ENCODE measurements around the gene CHRND. TPM values are rescaled to one million over a fixed set of nuclear protein-coding genes. Genes with fewer than 3 reads are reported as not detected.

Gene CHRND
- polyA plus RNA-seq, 1 donor (not counting 4 experiments of a cell fraction or from before 2014, with no cell fraction given) = not detected

DNA sequence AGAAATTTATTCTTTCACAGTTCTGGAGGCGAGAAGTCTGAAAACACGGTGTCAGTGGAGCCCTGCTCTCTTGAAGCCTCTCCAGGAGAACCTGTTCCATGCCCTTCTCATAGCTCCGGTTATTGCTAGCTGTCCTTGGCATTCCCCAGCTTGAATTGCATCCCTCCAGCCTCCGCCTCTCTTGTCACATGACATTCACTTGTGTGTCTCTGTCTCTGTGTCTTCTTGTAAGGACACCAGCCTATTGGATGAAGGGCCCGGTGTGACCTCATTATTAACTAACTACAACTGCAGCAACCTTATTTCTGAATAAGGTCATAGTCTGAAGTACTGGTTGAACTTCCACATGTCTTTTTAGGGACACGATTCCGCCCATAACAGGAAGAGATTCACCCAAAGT is 10.3 kb upstream of the CHRND start:
- no peak overlapping the region for H3K4me3 ChIP-seq (ENCODE audit: control insufficient read depth in 2 of 3, extremely low read depth in 1 of 3, insufficient read depth in 2 of 3, low read depth in 1 of 3, low read length in 3 of 3)
- H3K9me3 ChIP-seq (ENCODE audit: control insufficient read depth, low read depth, low read length) = no peaks in the 10 kb centered on the region
- H3K79me2 ChIP-seq (ENCODE audit: control insufficient read depth, insufficient read depth, low read length) = no peaks in the 10 kb centered on the region
- TF ChIP-seq, protein P1, sequence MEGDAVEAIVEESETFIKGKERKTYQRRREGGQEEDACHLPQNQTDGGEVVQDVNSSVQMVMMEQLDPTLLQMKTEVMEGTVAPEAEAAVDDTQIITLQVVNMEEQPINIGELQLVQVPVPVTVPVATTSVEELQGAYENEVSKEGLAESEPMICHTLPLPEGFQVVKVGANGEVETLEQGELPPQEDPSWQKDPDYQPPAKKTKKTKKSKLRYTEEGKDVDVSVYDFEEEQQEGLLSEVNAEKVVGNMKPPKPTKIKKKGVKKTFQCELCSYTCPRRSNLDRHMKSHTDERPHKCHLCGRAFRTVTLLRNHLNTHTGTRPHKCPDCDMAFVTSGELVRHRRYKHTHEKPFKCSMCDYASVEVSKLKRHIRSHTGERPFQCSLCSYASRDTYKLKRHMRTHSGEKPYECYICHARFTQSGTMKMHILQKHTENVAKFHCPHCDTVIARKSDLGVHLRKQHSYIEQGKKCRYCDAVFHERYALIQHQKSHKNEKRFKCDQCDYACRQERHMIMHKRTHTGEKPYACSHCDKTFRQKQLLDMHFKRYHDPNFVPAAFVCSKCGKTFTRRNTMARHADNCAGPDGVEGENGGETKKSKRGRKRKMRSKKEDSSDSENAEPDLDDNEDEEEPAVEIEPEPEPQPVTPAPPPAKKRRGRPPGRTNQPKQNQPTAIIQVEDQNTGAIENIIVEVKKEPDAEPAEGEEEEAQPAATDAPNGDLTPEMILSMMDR (optimal IDR thresholded peaks at IDR 0.05 in 1 of 3, IDR thresholded peaks at IDR 0.05 in 1 of 3, conservative IDR thresholded peaks at IDR 0.05 in 1 of 3; ENCODE audit: extremely low read depth in 1 of 3, insufficient read depth in 2 of 3, low read length in 3 of 3) = no peak
- TF ChIP-seq EZH2 (IDR thresholded peaks at IDR 0.05; ENCODE audit: low read length) = no peak
- H3K27ac ChIP-seq (ENCODE audit: control insufficient read depth, insufficient read depth, low read length) = no peak overlapping the region
- H3K9me1 ChIP-seq (ENCODE audit: control insufficient read depth, extremely low read depth, insufficient read depth, low read length) = no peaks in the 10 kb centered on the region
- no peak overlapping the region for H3K4me2 ChIP-seq (ENCODE audit: control insufficient read depth, extremely low read depth, insufficient read depth, low read depth, low read length)
- H3K36me3 ChIP-seq (ENCODE audit: control insufficient read depth in 2 of 2, extremely low read depth in 1 of 2, insufficient read depth in 2 of 2, low read length in 2 of 2) = no peaks in the 10 kb centered on the region
- DNase-seq (ENCODE audit: low read depth, low spot score) (no peak), FAIRE-seq (no peak)
- no peaks in the 10 kb centered on the region for H4K20me1 ChIP-seq (ENCODE audit: control insufficient read depth, extremely low read depth, insufficient read depth, low read length)
- no peak overlapping the region for H3K9ac ChIP-seq (ENCODE audit: control insufficient read depth, extremely low read depth, insufficient read depth, low read length)
- H3K4me1 ChIP-seq (ENCODE audit: control insufficient read depth, extremely low read depth, insufficient read depth, low read length) = no peaks in the 10 kb centered on the region
- peaks cover 11% of the 10 kb centered on the region for H3K27me3 ChIP-seq (ENCODE audit: control insufficient read depth, extremely low read depth, insufficient read depth, low read length)
- no peak overlapping the region for H2AFZ ChIP-seq (ENCODE audit: control insufficient read depth, low read length)
- dilution Hi-C loops (cut with MboI; ENCODE audit: extremely low pct_ligation_motif_present, low sequenced_read_pairs) = no loop called here

DNA sequence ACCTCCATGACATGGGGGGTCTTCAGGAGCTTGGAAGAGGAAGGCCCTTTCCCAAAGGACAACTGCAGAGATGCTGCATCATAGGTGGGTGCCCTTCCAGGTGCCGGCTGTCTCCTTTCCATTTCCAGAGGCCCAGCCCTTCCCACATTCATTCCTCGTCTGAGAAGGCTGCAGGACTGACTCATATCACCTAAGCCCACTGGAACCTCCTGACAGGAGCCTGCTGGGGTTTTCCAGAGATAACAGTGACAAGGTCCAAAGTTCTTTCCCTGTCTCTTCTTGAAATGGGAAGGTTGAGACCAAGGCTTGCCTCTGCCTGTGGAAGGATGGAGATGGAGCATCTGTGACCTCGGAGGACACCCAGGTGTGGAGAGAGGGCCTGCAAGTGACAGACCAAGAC is 9.4 kb upstream of the CHRND start:
- H3K36me3 ChIP-seq (ENCODE audit: control insufficient read depth in 2 of 2, extremely low read depth in 1 of 2, insufficient read depth in 2 of 2, low read length in 2 of 2) = no peaks in the 10 kb centered on the region
- H3K27ac ChIP-seq (ENCODE audit: control insufficient read depth, insufficient read depth, low read length) = no peak overlapping the region
- dilution Hi-C loops (cut with MboI; ENCODE audit: extremely low pct_ligation_motif_present, low sequenced_read_pairs) = no loop called here
- no peaks in the 10 kb centered on the region for H3K4me1 ChIP-seq (ENCODE audit: control insufficient read depth, extremely low read depth, insufficient read depth, low read length)
- peaks cover 20% of the 10 kb centered on the region for H3K27me3 ChIP-seq (ENCODE audit: control insufficient read depth, extremely low read depth, insufficient read depth, low read length)
- TF ChIP-seq EZH2 (IDR thresholded peaks at IDR 0.05; ENCODE audit: low read length) = no peak
- TF ChIP-seq, protein P1 (optimal IDR thresholded peaks at IDR 0.05 in 1 of 3, IDR thresholded peaks at IDR 0.05 in 1 of 3, conservative IDR thresholded peaks at IDR 0.05 in 1 of 3; ENCODE audit: extremely low read depth in 1 of 3, insufficient read depth in 2 of 3, low read length in 3 of 3) = no peak
- no peak overlapping the region for H3K9ac ChIP-seq (ENCODE audit: control insufficient read depth, extremely low read depth, insufficient read depth, low read length)
- no peak for FAIRE-seq
- H3K4me3 ChIP-seq (ENCODE audit: control insufficient read depth in 2 of 3, extremely low read depth in 1 of 3, insufficient read depth in 2 of 3, low read depth in 1 of 3, low read length in 3 of 3) = no peak overlapping the region
- no peak overlapping the region for H2AFZ ChIP-seq (ENCODE audit: control insufficient read depth, low read length)
- no peaks in the 10 kb centered on the region for H4K20me1 ChIP-seq (ENCODE audit: control insufficient read depth, extremely low read depth, insufficient read depth, low read length)
- H3K4me2 ChIP-seq (ENCODE audit: control insufficient read depth, extremely low read depth, insufficient read depth, low read depth, low read length) = no peak overlapping the region
- H3K79me2 ChIP-seq (ENCODE audit: control insufficient read depth, insufficient read depth, low read length) = no peaks in the 10 kb centered on the region
- no peak for DNase-seq (ENCODE audit: low read depth, low spot score)
- H3K9me1 ChIP-seq (ENCODE audit: control insufficient read depth, extremely low read depth, insufficient read depth, low read length) = no peaks in the 10 kb centered on the region
- H3K9me3 ChIP-seq (ENCODE audit: control insufficient read depth, low read depth, low read length) = no peaks in the 10 kb centered on the region

Measured in keratinocyte (primary cell).